Inflammatory macrophage (primary cell): ENCODE data around the gene CRYGD.
"Not testable (repeated sequence)": the region's sequence is repeated elsewhere in the genome, so short reads cannot be mapped to it uniquely, and the experiment has no call there.

Experiments
- DNase-seq, 2 donors: peaks; one replicate each; pipeline ENCODE4 v3.0.0-alpha.2; 2020 to 2022
- total RNA-seq, 18 experiments: gene quantifications; one replicate each; lab custom pipeline; 2026; ENCODE audit warnings: mixed read lengths in 6 of 18, inconsistent platforms in 2 of 18; lab: John Stamatoyannopoulos, UW

CRYGD gene
- total RNA-seq: 0 to 0.07 (median 0) reads per million in 18 experiments

GRCh38 chr2:208124013-208124715, at the start of gene CRYGD:
CRYGD (minus strand) TSS chr2:208124524; CDS start chr2:208124473, 51 bp downstream.
- not testable (repeated sequence) for DNase-seq

- DNase-seq: peak; percentile 86 to 95
Measured at GRCh38 chr2:208172125-208172524, 47.8 kb upstream of the CRYGD start.

- DNase-seq: no peak
Measured at GRCh38 chr2:208164951-208165755, 40.8 kb upstream of the CRYGD start.

- no peak for DNase-seq
Measured at GRCh38 chr2:208163489-208163888, 39.2 kb upstream of the CRYGD start, which contains the start of gene CRYGA. CRYGA (minus strand) TSS chr2:208163589; CDS start chr2:208163556, 33 bp downstream.

- DNase-seq: no peak
Measured at GRCh38 chr2:208156439-208156838, 32.1 kb upstream of the CRYGD start.

GRCh38 chr2:208153156-208153555, 28.8 kb upstream of the CRYGD start:
- no peak for DNase-seq

GRCh38 chr2:208150956-208151355, 26.6 kb upstream of the CRYGD start:
- peak; percentile 65 to 83 for DNase-seq

- no peak for DNase-seq
Measured at GRCh38 chr2:208150094-208150493, 25.8 kb upstream of the CRYGD start.

GRCh38 chr2:208148803-208149202, 24.5 kb upstream of the CRYGD start:
- DNase-seq: no peak

GRCh38 chr2:208147759-208148158, 23.4 kb upstream of the CRYGD start:
- peak in 1 of 2 donors; percentile 12 for DNase-seq

- no peak for DNase-seq
Measured at GRCh38 chr2:208147008-208147407, 22.7 kb upstream of the CRYGD start.

GRCh38 chr2:208146006-208146405, 21.7 kb upstream of the CRYGD start, which contains the start of gene CRYGB:
CRYGB (minus strand) TSS chr2:208146158; CDS start chr2:208146120, 38 bp downstream.
- DNase-seq: no peak

- DNase-seq: no peak
Measured at GRCh38 chr2:208142925-208143799, 18.8 kb upstream of the CRYGD start.

- DNase-seq: no peak
Measured at GRCh38 chr2:208142240-208142924, 18.1 kb upstream of the CRYGD start.

- no peak for DNase-seq
Measured at GRCh38 chr2:208139447-208139846, 15.1 kb upstream of the CRYGD start.

GRCh38 chr2:208138334-208138733, 14.0 kb upstream of the CRYGD start:
- not testable (repeated sequence) for DNase-seq

- DNase-seq: no peak
Measured at GRCh38 chr2:208136716-208137094, 12.4 kb upstream of the CRYGD start.

- DNase-seq: no peak
Measured at GRCh38 chr2:208135794-208136715, 11.7 kb upstream of the CRYGD start.

GRCh38 chr2:208134928-208135586, 10.7 kb upstream of the CRYGD start:
- DNase-seq: peak in 1 of 2 donors; percentile 6

- no peak for DNase-seq
Measured at GRCh38 chr2:208130712-208131110, 6.4 kb upstream of the CRYGD start.
